Activated CD8-positive, alpha-beta memory T cell treated with anti-CD3 and anti-CD28 coated beads, Interleukin-2, amount 50 U/mL, for 1 hour (primary cell): ENCODE results near the gene UTY.
"Not testable (repeated sequence)": the region's sequence is repeated elsewhere in the genome, so short reads cannot be mapped to it uniquely, and the experiment has no call there.

Experiments used
- DNase-seq: peaks from one replicate; pipeline ENCODE4 v3.0.0-alpha.2; 2020; ENCODE audit errors: extremely low read depth

Gene UTY

DNA sequence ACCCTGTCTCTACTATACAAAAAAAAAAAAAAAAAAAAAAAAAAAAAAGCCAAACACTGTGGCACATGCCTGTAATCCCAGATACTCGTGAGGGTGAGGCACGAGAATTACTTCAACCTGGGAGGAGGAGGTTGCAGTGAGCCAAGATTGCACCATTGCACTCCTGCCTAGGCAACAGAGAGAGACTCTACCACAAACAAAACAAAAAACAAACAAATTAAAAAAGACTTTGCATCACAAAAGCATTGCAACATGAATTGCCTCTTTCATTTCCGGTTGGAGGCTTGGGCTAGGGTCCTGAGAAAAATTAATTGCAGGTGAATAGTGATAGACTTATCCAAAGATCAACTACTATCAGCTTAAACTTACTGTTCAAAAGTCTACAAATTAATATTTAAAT is 180.4 kb downstream of the UTY start:
- no peak for DNase-seq

DNA sequence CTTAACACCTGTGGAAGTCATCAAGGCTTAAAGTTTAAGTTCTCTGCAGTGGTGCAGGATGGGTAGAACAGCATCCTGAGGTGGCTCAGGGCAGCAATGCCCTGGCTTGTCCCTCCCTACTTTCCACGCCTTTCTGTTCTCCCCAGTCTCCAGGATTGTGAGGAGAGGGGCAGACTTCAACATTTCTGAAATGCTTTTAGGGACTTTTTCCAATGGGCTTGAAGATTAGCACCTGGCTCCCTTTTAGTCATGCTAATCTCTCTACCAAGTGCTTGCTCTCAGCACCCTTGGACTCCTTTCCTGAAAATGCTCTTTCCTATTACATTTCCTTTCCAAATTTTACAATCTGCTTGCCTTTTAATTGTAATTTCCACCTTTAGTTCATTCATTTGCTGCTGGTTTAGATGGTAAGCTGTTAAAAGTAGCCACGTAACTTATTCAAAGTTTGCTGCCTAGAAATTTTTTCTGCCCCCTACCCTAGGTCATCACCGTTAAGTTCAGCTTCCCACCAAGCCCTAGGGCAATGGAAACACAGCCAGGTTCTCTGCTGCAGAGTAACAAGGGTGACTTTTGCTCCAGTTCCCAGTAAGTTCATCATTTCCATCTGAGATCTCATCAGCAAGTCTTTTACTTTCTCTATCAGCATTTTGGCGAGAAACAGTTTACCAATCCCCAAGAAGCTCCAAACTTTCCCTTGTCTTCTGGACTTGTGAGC is 183.5 kb downstream of the UTY start:
- DNase-seq: no peak

DNA sequence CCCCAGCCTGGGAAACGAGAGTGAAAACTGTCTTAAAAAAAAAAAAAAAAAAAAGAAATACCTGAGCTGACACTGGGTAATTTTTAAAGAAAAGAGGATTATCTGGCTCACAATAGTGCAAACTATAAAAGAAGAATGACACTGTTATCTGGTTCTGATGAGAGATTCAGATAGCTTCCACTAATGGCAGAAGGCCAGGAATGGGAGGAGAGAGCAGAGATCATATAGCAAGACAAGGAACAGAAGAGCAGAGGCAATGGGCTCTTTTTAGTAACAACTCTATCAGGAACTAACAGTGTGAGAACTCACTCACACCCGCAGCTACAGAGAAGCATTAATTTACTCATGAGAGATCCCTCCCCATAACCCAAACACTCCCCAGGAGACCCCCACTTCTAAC is 184.8 kb downstream of the UTY start:
- no peak for DNase-seq

DNA sequence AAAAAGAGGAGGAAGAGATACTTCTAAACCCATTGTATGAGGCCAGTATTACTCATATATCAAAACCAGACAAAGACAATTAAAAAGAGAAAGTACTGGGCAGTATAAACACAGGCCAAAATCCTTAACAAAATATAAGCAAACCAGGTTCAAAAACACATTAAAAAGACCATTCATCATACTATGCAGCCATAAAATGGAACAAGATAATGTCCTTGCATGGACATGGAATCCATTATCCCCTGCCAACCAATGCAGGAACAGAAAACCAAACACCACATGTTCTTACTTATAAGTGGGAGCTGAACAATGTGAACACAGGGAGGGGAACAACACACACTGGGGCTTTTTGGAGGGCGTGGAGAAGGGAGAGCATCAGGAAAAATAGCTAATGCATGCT is 188.6 kb downstream of the UTY start:
- no peak for DNase-seq

DNA sequence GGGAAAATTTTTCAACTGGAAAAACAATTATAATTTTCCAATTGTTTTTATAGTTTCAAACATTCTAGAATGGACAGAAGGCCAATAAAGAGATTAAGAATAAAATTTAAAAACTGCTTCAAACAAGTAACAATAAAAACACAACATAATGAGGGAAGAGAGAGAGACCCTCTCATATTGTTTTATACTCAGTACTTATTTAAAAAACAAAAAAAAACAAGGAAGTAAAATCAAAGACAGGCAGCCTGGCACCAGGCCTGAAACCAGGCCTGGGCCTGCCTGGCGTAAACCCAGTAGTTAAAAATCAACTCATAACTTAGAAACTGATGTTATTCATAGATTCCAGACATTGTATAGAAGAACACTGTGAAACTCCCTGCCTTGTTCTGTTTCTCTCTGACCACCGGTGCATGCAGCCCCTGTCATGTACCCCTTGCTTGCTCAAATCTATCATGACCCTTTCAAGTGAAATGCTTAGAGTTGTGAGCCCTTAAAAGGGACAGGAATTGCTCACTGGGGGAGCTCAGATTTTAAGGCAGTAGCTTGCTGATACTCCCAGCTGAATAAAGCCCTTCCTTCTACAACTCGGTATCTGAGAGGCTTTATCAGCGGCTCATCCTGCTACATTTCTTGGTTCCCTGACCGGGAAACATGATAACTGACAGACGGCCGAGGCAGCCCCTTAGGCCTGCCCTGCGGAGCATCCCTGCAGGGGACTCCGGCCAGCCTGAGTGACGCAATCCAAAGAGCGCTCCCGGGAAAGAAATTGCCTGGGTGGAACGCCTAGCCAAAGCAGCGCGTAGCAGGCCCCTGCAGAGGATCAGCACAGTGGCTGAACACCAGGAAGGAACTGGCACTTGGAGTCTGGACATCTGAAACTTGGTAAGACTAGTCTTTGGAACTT is 197.4 kb downstream of the UTY start:
- not testable (repeated sequence) for DNase-seq

DNA sequence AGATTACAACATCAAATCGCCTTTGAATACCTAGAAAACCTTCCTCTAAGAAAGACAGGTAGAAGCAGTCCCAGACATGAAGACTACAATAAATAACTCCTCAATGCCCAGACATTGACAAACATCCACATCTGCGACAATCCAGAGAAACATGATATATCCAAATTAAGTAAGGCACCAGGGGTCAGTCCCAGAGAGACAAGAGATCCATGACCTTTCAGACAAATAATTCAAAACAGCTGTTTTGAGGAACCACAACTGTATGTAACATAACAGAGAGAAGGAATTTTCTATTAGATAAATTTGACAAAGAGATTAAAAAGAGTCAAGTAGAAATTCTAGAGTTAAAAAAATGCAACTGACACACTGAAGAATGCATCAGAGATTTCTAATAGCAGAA is 200.3 kb downstream of the UTY start:
- no peak for DNase-seq

DNA sequence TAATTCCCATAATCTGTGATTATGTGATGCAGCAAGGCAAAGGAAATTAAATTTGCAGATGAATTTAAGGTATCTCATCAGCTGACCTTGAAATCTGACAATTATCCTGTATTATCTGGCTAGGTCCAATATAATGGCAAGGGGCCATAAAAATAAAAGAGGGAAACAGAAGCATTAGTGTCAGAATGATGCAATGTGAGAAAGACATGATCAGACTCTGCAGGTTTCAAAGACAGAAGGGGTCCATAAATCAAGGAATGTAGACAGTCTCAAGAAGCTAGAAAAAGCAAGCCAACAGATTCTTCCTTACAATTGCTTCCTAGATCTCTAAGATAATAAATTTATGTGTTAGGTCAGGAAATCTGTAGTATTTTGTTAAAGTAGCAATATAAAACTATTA is 208.1 kb downstream of the UTY start:
- no peak for DNase-seq

DNA sequence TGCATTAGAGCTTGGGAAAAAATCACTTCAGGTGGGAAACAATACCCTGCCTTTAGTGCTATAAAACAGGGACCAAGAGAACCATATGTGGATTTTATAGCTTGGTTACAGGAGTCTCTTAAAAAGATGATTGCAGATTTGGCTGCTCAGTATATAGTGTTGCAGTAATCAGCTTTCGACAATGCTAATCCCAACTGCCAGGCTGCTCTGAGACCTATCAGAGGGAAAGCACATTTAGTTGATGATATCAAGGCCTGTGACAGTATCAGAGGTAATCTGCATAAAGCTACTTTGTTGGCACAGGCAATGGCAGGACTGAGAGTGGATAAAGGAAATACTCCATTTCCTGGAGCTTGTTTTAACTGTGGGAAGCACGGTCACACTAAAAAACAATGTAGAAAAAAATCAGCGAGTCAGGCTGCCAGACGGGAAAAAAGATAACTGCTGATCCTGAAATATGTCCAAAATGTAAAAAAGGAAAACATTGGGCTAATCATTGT is 225.8 kb downstream of the UTY start:
- DNase-seq: not testable (repeated sequence)

DNA sequence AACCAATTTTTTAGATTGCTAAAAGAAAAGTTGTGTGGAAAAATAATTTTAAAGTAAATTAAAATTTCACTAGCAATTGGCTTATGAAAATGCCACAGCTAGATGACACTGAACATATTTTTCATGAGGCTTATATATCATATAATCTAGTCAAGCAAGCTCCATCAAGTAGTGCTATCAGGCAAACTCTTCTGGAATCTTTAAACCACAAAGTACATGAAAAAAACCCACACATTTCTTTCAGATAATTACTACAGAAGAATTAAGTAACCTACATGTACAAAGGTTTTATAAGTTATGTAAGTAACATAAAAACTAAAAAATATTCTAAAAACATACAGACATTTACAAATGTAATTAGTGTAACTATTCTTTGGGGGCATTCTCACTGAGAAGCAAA is 229.4 kb downstream of the UTY start:
- no peak for DNase-seq

DNA sequence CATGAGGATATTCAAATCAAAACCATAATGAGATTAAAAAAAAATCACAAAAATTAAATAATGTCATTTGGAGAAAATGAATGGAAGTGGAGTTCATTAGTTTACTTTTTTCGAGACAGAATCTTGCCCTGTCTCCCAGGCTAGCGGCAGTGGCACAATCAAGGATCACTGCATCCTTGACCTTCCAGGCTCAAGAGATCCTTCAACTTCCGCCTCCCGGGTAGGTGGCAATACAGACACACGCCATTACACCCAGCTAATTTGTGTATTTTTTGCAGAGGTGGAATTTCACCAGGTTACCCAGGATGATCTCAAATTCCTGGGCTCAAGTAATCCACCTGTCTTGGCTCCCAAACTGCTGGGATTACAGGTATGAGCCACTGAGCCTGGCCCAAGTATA is 236.1 kb downstream of the UTY start:
- no peak for DNase-seq

DNA sequence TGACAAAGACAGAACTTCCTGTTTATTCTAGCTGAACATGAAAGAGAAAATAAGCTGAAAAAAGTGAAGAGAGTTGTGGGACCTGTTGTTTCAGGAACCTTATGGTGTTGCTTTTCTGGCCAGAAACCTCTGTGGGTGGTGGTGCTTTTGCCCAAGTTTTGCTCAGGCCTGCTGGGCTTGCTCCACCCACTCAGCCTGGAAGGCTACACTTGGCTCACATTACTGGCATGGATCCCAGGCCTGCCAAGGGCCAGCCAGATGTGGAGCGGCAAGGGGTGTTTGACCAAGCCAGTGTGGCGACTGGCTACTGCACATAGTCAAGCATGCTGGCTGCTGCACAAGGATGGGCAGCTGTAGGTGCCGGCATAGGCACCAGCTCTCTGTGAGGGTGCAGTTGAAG is 245.9 kb downstream of the UTY start:
- no peak for DNase-seq

DNA sequence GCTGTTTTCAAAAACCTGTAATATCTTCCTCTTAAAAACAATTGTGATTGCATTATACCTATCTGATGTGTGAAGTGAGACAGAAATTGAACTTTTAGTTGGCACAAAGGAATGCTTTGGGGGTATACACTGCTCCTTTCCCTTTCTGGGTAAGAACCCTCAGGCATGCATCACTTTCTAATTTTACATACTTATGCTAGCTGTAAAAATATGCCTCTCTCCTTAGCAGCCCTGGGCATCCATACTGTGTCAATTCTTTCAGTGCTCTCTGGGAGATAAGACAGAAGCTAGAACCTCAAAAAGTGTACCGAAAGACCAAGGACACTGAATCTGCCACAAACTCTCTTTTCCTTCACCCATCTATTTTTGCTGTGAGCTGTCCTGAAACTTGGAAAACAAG is 246.7 kb downstream of the UTY start:
- no peak for DNase-seq

DNA sequence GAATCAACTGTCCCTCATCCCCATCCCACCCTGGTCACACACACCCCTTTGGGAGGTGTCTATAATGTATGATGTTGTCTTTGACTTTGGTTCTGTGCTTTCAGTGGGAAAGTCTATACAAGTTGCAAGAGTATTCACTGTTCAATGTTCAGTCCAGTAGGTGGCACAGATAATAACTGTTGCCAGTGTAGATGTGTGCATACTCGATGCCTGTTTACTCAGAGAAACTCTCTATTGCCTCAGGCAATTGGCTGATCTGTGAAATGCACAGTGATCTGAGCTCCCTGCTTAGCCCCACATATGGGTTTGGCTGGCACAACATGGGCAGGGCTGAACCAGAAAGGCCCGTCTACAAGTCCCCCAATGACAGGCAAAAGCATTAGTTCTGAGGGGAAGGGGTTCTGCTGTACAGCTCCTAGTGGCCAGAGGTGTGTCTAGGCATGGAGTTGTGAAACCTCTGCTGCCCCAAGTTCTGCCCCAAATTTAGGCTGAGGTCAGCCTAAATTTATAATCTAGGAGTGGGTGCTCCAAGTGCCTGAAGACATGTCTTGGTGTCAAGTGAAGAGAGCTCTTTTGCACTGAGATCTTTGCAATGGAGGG is 252.4 kb downstream of the UTY start:
- DNase-seq: no peak

DNA sequence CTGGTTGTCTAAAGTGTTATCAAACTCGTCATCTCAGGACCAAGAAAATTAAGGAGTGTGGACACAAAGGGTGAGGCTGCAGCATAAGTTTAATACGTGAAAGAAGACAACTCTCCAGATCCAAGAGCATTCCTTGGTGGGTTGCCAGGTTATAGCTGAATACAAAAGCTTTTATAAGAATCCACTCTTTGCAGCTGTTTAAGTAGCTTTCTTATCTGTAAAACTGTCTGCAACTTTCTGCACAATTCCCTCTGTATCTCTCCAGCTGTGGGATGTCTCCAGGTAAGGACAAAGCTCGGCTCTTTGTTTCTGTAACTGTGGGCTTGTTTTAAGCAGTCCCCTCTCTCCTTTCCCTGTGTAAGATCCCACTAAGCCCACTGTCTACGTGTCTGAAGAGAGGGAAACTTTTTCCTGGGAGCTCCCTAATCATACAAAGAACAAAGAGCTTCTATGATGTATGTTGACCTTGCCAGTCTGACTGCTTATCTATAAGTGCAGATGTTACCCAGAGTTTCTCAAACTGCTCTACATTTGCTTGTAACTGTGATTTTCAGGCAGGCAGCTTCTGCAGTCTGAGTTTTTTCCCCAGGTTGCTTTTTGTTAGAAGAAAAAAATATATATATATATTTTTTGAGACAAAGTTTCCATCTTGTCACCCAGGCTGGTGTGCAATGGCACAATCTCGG is 268.7 kb downstream of the UTY start:
- DNase-seq: no peak

DNA sequence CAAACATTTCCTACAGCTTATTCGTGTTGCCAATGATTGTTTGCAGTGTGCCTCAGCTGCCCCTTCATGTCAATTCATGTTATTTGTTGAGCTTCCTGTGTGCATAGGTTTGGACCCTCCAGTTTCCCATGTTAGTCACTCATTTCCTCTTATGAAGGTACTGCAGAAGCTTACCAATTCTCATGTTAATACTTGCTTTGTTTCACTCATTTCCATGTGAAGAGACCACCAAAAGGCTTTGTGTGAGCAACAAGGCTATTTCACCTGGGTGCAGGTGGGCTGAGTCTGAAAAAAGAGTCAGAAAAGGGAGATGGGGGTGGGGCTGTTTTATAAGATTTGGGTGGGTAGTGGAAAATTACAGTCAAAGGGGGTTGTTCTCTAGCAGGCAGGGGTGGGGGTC is 274.6 kb downstream of the UTY start:
- DNase-seq: no peak
